Endothelial cell of umbilical vein (primary cell): ENCODE data around the gene IQGAP2. TPM values are rescaled to one million over a fixed set of nuclear protein-coding genes. Genes with fewer than 3 reads are reported as not detected.

Source experiments
- BruUV-seq: library from RNA; stranded (reverse); fragments of 400-500 nt; replicated peaks from 2 replicates; lab custom pipeline; 2021; lab: Mats Ljungman, UMichigan
- CTCF ChIA-PET: fragments of 300-600, 350-600 bp; sonication (Branson Sonifier 250); formaldehyde crosslinking; loops from one replicate; lab custom pipeline; 2021; ENCODE audit warnings: antibody characterized with exemption, inconsistent platforms; lab: Charles Lee
- POLR2A ChIA-PET: fragments of 300-600, 350-600 bp; sonication (Branson Sonifier 250); formaldehyde crosslinking; loops from one replicate; lab custom pipeline; 2021; ENCODE audit warnings: antibody characterized with exemption, inconsistent platforms; lab: Charles Lee
- DNase-seq: peaks from one replicate; pipeline ENCODE4 v3.0.0-alpha.2; 2011; ENCODE audit warnings: low read depth, low spot score
- FAIRE-seq: peaks from 2 replicates; lab custom pipeline; 2011; peaks lifted over from hg19 to GRCh38; lab: Jason Lieb, UNC
- H2AFZ ChIP-seq: 2 replicates; pipeline ENCODE4 v1.6.0; 2012; ENCODE audit warnings: low read depth, low read length, control low read depth, inconsistent platforms
- H3K27ac ChIP-seq: 2 replicates; pipeline ENCODE4 v1.5.1; 2011; ENCODE audit warnings: low read depth, mild to moderate bottlenecking, control low read depth, low read length, moderate library complexity; ENCODE audit not compliant: insufficient read depth
- H3K27me3 ChIP-seq, 2 experiments: 2 replicates each; pipeline versions ENCODE4 v1.6.0 to v1.6.1; 2011; ENCODE audit warnings: low read length in 2 of 2, mixed read lengths in 1 of 2; ENCODE audit not compliant: control insufficient read depth in 2 of 2, insufficient read depth in 2 of 2
- H3K36me3 ChIP-seq, 2 experiments: 2 replicates in 1 of 2; 3 replicates in 1 of 2; pipeline ENCODE4 v1.5.1; 2011; ENCODE audit warnings: low read length in 2 of 2, mild to moderate bottlenecking in 1 of 2, moderate library complexity in 1 of 2; ENCODE audit not compliant: control insufficient read depth in 2 of 2, insufficient read depth in 2 of 2; ENCODE audit errors: extremely low read depth in 1 of 2
- H3K4me1 ChIP-seq: 3 replicates; pipeline ENCODE4 v1.5.1; 2011; ENCODE audit warnings: mild to moderate bottlenecking, low read length; ENCODE audit not compliant: control insufficient read depth, insufficient read depth; ENCODE audit errors: extremely low read depth
- H3K4me2 ChIP-seq: 2 replicates; pipeline ENCODE4 v1.6.1; 2011; ENCODE audit warnings: low read length, control low read depth, mixed read lengths; ENCODE audit not compliant: insufficient read depth
- H3K4me3 ChIP-seq, 3 experiments: fragments of 200-600 bp in 1 of 3; sonication (generic), shearing (Covaris generic) in 1 of 3; replicated peaks in 1 of 3; 2 replicates each; pipeline ENCODE4 v1.5.1; 2011 to 2016; ENCODE audit warnings: control low read depth in 3 of 3, low read length in 3 of 3, mild to moderate bottlenecking in 2 of 3, inconsistent platforms in 1 of 3, low read depth in 1 of 3, moderate library complexity in 1 of 3; ENCODE audit not compliant: insufficient read depth in 1 of 3
- H3K79me2 ChIP-seq: 2 replicates; pipeline ENCODE4 v1.6.0; 2012; ENCODE audit warnings: low read length, inconsistent platforms; ENCODE audit not compliant: control insufficient read depth, insufficient read depth
- H3K9ac ChIP-seq: replicated peaks from 2 replicates; pipeline ENCODE3; 2011; ENCODE audit warnings: low read length, control low read depth; ENCODE audit not compliant: insufficient read depth; ENCODE audit errors: extremely low read depth
- H3K9me1 ChIP-seq: replicated peaks from 3 replicates; pipeline ENCODE4 v1.6.0; 2011; ENCODE audit warnings: mild to moderate bottlenecking, low read length; ENCODE audit not compliant: control insufficient read depth, insufficient read depth; ENCODE audit errors: extremely low read depth
- H3K9me3 ChIP-seq: replicated peaks from 2 replicates; pipeline ENCODE4 v1.5.1; 2012; ENCODE audit warnings: low read length, inconsistent platforms; ENCODE audit not compliant: control insufficient read depth, insufficient read depth
- H4K20me1 ChIP-seq: replicated peaks from 2 replicates; pipeline ENCODE3; 2011; ENCODE audit warnings: mild to moderate bottlenecking, low read length; ENCODE audit not compliant: control insufficient read depth, insufficient read depth; ENCODE audit errors: extremely low read depth
- CTCF ChIP-seq, 2 donors: IDR thresholded peaks; 1 replicate in 1 of 2; 2 replicates in 1 of 2; pipeline ENCODE4 v1.5.1; 2011; ENCODE audit warnings: low read length in 2 of 2, mild to moderate bottlenecking in 2 of 2, moderate library complexity in 2 of 2, control low read depth in 1 of 2, inconsistent platforms in 1 of 2, low read depth in 1 of 2; ENCODE audit not compliant: insufficient read depth in 1 of 2; ENCODE audit errors: extremely low read depth in 1 of 2
- EZH2 ChIP-seq: IDR thresholded peaks from 2 replicates; pipeline ENCODE4 v1.6.1; 2012; ENCODE audit warnings: borderline replicate concordance, low read depth, mild to moderate bottlenecking, moderate library complexity, low read length, inconsistent platforms; ENCODE audit not compliant: severe bottlenecking
- FOS ChIP-seq: IDR thresholded peaks from 2 replicates; pipeline ENCODE4 v1.6.1; 2011; ENCODE audit warnings: mild to moderate bottlenecking, low read length, moderate library complexity, borderline replicate concordance; ENCODE audit not compliant: insufficient read depth
- GATA2 ChIP-seq: IDR thresholded peaks from 2 replicates; pipeline ENCODE4 v1.7.0; 2011; ENCODE audit warnings: low read depth, mild to moderate bottlenecking, moderate library complexity, mixed read lengths, low read length; ENCODE audit not compliant: insufficient read length, insufficient read depth
- JUN ChIP-seq: IDR thresholded peaks from 2 replicates; pipeline ENCODE4 v1.6.1; 2011; ENCODE audit warnings: borderline replicate concordance, low read depth; ENCODE audit not compliant: insufficient read length, insufficient read depth
- MYC ChIP-seq: IDR thresholded peaks from one replicate; pipeline ENCODE4 v1.6.1; 2011; ENCODE audit warnings: mild to moderate bottlenecking, low read depth, low read length
- POLR2A ChIP-seq: IDR thresholded peaks from 2 replicates; pipeline ENCODE4 v1.6.1; 2012; ENCODE audit warnings: low read depth, mild to moderate bottlenecking, control low read depth, low read length
- POLR2AphosphoS5 ChIP-seq: IDR thresholded peaks from 2 replicates; pipeline ENCODE4 v1.6.1; 2012; ENCODE audit warnings: low read depth, mild to moderate bottlenecking, control low read depth, low read length, moderate library complexity; ENCODE audit not compliant: insufficient read depth
- dilution Hi-C: fragments of 300-500 bp; cut with MboI; formaldehyde crosslinking; loops from one replicate; pipeline ENCODE4 v1.15.0; 2019; ENCODE audit warnings: low sequenced_read_pairs; ENCODE audit not compliant: extremely low pct_ligation_motif_present
- intact Hi-C: fragments of 100-400 bp; cut with micrococcal nuclease; formaldehyde crosslinking; loops from one replicate; pipeline ENCODE4 v1.10.0; 2022
- polyA plus RNA-seq, 4 experiments: library from polyadenylated mRNA; depleted of rRNA in 3 of 4; stranded (reverse) in 3 of 4; unstranded in 1 of 4; fragments of >200 nt; gene quantifications; 2 replicates each; pipeline versions ENCODE4 v1.2.1 to v1.2.3, GENCODE V29; 2011 to 2012; ENCODE audit warnings: missing spikeins in 1 of 4
- total RNA-seq: library from RNA; stranded (reverse); gene quantifications from 2 replicates; pipeline ENCODE4 v1.2.3, GENCODE V29; 2021
- TF ChIP-seq, protein P1 (sequence below): IDR thresholded peaks from 2 replicates; pipeline ENCODE4 v1.6.1; 2011; ENCODE audit not compliant: insufficient read depth, insufficient read length

Gene IQGAP2
- total and polyA plus RNA-seq, 2 donors (not counting 3 experiments of a cell fraction or from before 2014, with no cell fraction given): 4.5 to 4.7 TPM

GRCh38 chr5:76402251-76402885 lies 717 bp upstream of the IQGAP2 start:
- intact Hi-C loops (loop anchor here (5.0 kb wide), 1 partner anchor 240 kb away; no protein-coding TSS in a partner anchor), dilution Hi-C loops (no loop called here)
- FAIRE-seq (no peak), DNase-seq (peak; percentile 13)
- TF ChIP-seq GATA2 (no peak), JUN (no peak), EZH2 (no peak), POLR2AphosphoS5 (no peak), FOS (no peak), MYC (no peak), CTCF (IDR thresholded peaks at IDR 0.05; ENCODE audit: extremely low read depth in 1 of 2, insufficient read depth in 1 of 2, low read depth in 1 of 2, low read length in 2 of 2) (no peak), POLR2A (no peak)
- TF ChIP-seq, protein P1, sequence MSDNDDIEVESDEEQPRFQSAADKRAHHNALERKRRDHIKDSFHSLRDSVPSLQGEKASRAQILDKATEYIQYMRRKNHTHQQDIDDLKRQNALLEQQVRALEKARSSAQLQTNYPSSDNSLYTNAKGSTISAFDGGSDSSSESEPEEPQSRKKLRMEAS: no peak
- Histone ChIP-seq H4K20me1 (no peaks in the 10 kb centered on the region), H3K9ac (no peak overlapping the region), H3K9me1 (no peaks in the 10 kb centered on the region), H3K79me2 (no peaks in the 10 kb centered on the region), H3K4me1 (peaks cover 7% of the 10 kb centered on the region), H2AFZ (no peak overlapping the region), H3K4me3 (peak overlapping the region; percentile 42 to 70 (median 50)), H3K36me3 (no peaks in the 10 kb centered on the region), H3K27ac (no peak overlapping the region), H3K27me3 (peaks cover 34 to 55% of the 10 kb centered on the region in 2 experiments), H3K9me3 (no peaks in the 10 kb centered on the region), H3K4me2 (peak overlapping the region; percentile 74)
- CTCF ChIA-PET: interaction anchor here (0.7 to 1.7 kb wide), 4 partner anchors 74 to 372 kb away, joined by 3 to 6 read pairs (median 4); no protein-coding TSS in a partner anchor
- POLR2A ChIA-PET: no interaction called here
- no TSS peak for BruUV-seq
